Activated CD4-positive, alpha-beta T cell treated with anti-CD3 and anti-CD28 coated beads, Interleukin-10, Interleukin-2, amounts not matched to agents 100 ng/mL and 50 ng/mL, durations not matched to agents 16 hours and 8 hours (primary cell): ENCODE results near the gene GPC3.

Experiments used
- DNase-seq: peaks from one replicate; pipeline ENCODE4 v3.0.0-alpha.2; 2020

The GPC3 gene

DNA sequence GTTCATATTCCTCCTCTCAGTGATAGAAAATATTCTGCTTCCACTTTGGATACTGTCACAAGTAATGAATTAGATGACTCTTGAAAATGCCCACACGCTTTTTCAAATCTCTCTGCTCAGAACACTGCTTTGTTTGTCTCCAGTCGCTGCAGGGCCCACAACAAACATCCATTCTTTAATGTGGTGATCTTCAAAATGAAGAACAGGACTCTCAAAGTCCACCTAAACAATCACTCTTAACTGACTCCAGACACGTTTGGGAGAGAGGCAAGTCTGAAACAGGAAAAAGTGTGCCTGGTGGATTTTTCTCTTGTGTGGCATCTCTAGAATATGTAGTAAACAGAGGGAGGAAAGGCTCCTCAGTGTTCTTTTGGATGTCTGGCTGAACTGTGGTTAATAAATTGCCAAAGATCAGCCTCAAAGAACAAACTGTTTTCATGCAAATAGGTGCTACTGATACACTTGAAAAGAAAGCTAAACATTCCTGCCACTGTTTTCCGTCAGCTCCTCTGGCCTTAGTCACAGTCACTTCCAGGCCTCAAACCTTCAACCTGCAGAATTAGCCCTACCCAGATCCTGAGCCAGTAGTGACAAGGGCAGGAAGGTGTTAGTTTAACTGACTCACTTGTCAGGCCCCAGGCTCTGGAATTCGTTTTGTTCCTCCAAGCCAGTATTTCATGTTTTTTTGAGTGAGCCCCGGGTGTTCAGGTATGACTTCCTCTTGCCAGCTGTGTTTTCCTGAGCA is 310.5 kb downstream of the GPC3 start:
- DNase-seq = no peak

DNA sequence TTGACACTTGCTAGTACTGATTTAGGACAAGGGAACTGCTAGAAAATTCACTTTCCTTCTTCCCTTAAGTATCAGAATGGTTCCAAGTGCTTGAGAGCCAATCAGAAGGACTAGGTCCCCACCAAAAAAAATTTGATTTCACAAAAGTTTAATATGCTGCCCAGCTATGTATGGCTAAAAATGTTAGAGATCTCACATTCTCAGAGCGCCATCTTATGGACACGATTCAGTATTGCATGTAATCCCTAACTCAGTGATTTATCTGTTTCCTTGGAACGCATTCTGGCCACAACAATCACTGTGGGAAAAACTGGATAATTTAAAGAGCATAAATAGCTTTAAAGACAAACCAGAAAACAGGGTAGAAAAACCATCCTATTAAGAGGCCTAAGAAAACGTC is 315.0 kb downstream of the GPC3 start:
- peak; percentile 20 for DNase-seq

DNA sequence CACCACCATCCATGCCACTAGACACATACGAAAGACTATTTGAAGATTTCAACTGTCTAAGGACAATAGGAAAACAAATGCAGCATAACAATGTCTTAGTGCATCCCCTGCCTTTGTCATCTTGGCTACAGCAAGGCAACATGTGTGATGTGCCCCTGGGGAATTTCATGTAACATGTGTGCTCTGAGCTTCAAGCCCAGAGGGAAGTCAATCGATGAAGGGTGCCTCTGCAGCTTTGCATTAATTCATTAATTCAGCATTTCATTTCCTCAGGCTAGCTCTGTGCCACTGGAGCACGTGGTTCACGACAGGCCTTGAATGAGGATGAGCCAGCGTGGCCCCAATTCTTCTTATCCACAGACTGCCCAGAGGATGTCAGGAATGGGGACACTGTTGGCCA is 316.2 kb downstream of the GPC3 start:
- DNase-seq = no peak

DNA sequence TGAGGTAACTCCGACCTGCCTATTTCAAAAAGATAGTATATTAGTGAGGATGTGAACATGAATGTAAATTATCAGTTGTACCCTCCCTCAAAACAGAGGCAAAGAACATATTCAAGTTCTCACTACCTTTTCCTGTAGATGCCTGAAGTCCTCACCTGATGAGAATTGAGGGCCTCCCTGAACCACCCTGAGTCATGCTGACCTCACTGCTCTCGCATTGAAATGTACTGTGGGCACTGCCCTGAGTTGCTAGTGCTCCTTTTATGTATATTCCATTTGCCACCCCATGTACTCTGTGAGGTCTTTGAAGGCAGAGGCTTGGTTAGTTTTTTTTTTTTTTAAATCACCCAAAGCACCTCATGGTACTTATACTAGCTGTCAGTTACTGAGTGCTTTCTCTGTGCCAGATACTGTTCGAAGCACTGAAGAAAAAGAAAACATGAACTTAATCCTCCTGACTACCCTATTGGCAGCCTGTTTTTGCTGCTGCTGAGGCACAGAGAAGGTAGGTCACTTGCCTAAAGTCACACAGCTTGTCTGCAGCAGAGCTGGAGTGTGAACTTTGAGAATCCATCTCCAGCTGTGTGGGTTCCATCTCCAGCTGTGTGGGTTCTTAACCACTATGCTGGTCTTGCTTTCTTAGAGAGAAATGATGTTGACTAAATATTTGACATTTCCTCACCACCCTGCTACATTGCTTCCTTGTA is 317.0 kb downstream of the GPC3 start:
- no peak for DNase-seq

DNA sequence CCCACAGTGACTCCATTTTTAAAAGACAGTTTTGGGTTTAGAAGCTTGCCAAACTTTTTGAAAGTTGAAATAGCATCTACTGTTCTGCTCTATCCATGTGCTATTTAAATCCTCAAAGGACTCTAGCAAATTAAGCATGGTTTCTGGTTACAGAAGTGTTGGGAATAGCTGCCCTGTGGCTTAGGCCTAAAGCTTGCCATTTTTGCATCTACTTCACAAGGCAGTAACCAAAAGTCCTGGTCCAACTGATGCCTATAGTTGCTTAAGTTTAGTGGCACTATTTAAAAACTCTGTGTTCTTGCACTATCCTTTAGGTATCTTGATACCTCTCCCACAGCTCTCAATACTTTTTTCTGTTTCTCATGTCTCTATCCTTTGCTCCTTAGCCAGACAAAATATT is 319.1 kb downstream of the GPC3 start:
- DNase-seq = no peak

DNA sequence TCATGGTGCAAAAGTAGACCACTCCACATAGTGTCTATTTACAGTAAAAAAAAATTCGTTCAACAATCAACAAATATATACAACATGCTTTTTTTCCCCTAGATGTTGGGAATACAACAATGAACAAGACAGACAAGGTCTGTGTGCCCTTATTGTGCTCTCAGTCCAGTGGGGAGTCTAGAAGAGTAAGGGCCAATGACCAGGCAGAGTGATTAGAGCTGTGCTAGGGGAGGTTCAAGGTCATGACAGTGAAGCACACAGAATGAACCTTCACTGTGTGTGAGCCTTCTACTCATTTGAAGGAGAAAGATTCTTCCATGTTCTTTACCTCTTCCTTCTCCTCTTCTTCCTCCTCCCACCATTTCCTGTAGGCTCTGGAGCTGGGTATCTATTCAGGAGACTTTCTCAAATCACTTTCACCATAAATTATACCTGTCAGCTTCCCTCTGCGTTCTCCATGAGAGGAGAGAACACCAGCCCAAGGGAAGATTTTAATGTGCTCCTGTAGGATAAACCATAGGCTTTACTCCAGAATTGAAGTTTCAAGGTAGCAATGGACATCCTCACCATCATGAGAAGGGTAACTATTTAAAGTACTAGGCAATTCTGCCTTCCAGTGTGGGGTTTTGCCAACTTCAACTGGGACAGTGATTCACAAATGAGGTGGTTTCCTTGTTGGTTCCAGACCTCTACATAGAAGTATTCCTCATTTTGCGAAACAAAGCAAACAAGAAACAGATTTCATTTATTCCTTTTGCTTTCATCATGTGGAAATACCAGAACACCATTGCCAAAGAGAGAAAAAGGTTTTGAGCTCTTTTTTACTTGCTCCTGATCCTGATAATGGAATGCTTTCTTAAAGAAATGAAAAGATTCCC is 323.2 kb downstream of the GPC3 start:
- DNase-seq = no peak

DNA sequence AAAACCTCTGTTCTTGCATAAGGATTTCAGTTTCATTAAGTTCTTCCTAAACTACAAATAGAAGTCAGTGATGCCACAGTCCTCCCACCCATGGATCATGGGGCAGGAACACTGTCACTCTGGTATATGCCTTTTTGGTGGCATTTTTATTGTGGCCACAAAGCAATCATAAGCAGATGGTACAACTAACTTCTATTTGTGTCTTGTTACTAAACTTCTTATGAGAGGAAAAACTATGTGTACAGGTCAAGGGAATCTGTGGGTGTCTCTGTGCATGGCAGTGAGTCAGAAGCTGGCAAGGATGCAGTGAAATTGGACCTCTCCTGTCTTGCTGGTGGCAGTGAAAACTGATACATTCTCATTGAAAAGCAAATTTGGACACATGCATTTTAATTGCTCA is 325.1 kb downstream of the GPC3 start:
- no peak for DNase-seq

DNA sequence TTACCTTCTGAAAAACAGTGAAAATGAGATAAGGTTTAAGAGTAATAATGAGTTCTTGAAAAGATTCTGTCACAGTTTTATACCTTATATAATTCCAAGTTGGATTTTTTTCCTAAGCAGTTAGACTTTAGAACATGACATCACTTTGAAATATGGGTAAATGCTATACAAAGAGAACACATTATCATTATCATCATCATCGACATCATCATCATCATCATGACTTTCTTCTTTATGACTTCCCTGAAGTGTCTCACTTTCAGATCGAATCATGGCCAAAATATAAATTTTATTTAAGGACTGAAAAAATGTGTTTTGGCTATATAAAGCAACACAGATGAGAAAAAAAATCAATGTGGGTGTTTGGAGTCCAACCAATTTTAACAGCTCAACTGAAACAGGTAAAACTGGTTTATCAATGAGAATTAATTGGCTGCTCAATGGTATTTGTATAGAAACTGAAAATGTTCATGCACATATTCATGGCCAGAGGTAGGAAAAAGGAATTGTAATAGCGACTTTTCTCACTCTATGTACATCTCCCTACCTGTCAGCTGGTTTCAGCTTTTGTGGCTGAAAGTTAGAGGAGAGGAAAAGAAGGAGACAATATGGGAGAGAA is 327.0 kb downstream of the GPC3 start:
- no peak for DNase-seq

DNA sequence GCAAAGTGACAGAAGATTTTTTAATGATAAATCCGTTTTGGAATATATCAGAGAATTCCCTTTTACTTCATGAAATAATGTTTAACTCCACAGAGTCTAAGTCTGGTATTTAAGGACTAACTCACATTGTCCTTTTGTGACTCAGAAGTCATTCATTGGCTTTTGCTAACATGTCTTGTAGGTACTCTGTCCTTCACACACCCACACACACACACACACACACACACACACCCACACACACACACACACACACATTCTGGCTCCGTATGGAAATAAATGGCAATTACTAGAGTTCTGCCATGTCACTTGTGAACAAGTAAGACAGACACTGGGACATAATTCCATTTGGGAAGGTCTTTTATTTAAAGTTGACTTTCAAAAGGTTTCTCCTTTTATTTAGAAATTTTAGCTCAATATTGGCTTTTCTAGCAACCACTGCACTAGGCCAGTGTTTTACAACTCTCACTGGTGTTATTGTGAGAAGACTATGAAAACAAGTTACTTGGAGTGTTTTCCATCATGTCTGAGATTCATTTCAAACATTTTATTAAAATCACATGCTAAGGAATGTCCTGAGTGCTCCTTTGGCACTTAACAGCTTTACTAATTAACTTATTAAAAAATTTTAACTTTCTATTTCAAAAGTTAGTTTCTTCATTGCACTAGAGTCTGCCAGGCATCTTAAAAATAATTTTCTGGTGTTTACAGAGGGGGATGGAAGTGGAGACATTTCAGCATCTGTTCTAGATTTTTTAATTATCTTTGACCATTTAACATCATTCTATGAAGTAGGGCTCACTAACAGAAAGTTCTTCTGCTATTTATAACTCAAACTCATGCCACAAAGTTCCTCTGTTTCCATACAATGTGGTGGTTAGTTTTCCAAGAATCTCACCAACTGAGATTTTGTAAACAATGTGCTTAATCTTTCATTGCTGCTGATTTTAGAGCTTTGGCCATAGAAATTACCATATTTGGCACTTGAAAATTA is 329.8 kb downstream of the GPC3 start:
- DNase-seq = no peak

DNA sequence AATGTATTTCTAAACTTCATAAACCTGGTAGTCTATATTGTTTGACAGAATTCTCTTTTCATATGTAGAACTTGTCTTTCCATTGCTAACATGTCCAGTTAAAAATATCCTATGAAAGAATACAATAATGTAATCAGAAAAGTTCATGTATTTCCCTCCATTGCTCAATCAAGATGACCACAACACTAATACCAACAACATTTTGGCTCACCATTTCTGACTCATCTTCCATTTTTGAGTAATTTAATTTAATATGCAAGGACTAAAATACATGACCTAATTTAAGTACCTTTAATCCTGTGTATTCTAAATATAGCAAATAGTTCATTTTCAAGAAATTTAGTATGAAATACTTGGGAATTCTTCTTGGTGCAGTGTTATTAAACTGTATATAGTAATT is 330.6 kb downstream of the GPC3 start:
- no peak for DNase-seq

DNA sequence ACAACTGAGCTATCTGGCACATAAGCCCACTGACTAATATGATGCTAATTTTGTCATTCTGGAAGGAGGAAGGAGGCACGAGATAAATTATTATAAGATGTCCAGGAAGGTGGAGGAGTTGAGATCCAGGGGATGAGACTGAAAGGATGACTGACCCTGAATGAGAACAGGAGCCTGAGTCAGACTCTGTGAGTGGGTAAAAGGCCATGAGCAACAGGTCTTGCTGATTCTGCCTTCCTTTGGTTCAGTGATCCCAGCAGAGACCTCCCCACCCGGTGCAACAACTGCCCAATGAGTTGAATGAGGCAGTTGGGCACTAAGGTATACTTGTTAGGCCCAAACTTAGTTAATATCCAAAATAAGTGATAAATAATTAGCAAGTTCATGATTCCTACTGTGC is 332.0 kb downstream of the GPC3 start:
- DNase-seq = no peak

DNA sequence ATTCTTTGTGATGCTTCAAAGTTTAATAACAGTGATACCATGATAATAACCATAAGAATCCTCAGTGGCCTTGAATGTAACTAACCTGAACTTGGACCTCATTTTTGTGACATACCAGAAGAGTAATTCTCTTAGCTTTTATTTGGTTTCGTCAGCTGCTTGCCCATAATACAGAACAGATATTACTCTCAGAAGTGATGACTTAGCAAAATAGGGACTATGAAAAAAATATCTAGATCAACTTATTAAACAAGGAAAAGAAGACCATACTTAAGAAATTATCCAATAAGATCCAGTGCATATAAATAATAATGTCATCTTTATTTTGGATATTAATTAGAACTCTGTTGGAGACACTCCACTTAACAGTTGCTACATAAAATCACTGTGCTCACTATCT is 333.2 kb downstream of the GPC3 start:
- no peak for DNase-seq

DNA sequence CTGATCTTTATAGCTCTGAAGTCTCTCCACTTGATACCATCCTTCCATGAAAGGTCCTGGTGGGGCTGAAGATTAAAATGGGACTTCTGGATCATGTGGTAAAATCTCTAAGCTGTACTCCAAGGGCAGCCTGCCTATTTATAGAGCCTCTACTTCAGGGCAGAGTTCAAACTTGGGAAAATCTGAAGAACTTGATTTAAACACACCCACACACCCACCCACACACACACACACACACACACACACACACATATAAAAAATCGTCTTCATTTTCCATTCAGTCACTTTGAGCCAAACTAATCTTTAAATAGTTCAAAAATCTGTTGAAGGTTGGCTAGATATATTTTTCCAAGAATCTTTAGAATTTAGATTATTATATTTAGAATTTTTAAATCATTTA is 335.2 kb downstream of the GPC3 start:
- no peak for DNase-seq

DNA sequence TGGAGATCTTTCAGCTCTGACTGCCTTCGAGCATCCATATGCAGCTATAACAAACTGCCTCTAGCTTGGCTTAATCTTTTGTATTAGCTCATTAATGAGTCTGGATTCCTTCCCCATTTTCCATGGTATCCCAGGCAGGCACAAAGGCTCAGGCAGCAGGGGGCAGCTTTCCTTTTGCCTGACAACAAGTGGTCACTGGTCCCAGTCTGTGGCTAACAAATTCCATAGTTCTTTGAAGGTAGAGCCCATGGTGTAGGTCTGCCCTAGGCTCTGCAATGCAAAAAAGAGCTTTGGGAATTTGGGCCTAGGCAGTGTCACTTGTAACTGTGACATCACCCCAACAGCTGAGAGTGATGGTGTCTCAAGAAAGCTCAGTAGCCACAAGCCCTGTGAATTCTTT is 335.7 kb downstream of the GPC3 start:
- no peak for DNase-seq

DNA sequence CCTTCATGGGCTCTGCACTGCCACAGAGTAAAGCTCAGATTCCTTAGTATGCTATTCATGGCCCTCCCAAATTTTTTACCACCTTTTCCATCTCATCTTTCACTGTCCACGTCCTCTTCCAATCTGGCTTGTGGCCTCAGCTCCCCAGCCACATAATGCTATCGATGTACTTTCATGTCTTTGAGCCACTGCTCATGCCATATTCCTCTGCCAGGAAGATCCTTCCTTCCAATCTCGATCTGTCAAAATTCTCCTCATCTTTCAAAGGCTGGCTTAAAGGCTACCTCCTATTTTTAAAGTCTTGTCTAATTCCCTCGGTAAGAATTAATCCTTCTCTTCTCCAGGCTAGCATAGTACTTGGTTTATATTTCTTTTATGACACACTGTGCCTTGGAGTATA is 336.8 kb downstream of the GPC3 start:
- no peak for DNase-seq

DNA sequence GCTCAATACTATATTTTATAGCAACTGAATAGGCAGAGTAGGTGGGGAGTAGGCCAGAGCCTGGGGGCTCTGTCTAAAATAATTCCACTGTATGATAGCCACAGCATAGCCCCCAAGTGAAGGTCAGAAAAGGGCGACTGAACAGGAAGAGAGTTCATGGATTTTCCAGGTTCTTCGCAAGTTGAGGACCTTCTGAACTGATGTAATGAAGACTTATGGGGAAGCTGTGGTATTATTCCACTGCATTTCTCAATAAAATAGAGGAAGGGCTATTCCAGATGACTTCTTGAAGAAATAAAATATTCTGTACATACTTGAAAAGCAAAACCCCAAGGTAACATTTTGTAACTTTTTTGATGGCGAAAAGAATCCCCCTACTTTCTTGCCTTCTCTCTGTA is 338.7 kb downstream of the GPC3 start:
- DNase-seq = no peak

DNA sequence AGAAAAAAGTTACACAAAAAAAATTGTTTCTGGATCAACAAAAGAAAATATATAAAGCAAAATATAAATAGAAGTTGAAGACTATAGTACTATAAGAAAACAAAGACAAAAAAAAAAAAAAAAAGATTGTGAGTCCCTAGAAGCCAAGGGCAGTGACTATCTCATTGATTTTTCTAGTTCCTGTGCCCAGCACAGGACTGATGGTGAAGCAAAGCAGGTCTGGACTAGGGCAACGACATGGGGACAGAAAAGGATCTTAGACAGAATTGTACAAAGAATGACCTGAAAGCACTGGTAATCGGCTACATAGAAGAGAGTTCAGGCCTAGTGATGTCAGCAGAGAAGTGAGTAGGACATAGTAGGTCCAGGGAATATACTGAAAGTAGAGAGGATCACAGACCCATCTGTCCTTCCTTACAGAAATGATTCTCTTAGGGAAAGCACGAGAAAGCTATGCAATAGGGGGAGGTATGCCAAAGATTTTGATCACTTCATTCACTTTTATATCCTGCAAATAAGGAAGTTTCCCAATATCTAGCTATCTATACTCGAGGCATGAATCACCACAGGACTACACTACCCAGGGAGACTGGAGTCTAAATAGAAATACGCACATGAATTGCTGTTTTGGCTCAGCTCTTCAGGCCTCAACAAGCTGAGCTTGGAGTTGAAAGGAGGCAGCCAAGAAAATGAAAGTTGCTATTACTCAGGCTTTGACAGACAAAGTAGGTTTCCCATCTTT is 339.2 kb downstream of the GPC3 start:
- DNase-seq = no peak

DNA sequence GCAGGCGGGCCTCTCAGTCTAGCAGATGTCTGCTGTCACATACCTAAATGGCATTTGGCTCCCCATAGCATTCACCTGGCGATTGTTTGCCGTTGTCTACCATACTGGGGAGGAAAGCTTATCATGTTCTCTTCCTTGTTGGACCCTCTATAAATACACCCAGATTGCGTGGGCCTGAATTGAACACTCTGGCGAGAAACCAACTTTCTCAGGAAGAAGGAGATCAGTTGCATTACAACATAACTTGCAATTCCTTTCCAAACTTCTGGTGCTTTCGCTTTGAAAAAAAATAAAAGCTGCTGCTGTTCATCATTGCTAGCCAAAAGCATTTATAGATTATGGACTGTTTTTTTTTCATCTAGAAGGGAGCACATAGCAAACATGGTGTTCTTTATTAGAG is 340.1 kb downstream of the GPC3 start:
- no peak for DNase-seq

DNA sequence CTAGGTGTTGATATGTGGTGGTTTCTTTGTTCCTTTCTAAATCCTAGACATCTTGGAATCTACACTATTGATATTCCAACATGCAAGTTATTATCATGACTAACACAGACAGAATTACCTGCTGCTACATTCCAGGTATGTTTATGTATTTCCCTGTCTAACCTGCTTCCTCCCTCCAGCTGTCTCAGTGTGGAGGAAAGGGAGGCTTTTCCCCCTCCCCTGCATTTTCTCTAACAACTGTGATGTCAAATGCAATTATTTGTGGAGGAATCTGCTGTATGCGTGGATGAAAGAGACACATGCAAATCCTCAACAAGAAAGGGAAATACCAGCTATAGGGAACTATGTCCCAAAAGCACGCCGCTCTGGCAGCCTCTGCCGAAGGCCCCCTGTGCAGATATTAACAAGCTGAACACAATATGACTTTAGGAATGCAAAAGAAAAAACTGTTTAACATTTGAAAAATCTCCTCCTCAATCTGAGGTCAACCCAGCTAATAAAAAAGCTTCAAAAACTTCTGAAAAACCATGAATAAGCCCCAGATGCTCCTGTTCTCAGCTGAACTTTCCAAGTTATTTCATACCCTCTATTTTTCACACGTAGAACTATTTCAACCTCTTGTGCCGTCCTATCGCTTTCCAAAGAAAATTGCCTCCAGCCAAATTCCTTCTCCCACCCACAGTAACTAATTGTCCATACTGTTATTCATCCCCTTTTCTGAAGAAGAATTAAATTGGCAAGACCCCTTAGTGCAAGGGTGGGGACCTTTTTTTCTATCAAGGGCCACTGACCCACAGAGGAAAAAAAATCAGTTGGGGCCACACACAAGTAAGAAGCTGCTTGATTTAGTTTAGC is 345.0 kb downstream of the GPC3 start:
- no peak for DNase-seq

DNA sequence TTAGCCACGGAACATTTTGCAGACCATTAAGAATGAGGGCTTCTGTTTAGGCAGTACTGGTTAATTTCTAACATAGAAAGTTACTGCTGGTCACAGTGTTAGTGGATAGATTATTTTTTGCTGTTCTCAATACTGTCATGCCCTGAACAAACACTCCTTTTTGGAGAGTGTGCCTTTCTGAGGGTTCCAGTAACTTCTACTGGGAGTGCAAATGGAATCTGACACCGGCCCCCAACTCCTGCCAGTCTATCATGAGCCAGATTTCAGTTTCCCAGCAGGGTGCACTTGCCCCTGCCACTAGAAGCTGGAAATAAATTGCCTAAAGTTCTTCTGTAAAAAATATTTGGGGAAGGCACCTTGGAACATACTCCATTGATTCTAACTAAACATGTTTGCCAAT is 345.7 kb downstream of the GPC3 start:
- DNase-seq = no peak
